Panc1 (cell line): ENCODE data around the gene PML. TPM values are rescaled to one million over a fixed set of nuclear protein-coding genes. Genes with fewer than 3 reads are reported as not detected.
"Not testable (repeated sequence)": the region's sequence is repeated elsewhere in the genome, so short reads cannot be mapped to it uniquely, and the experiment has no call there.

Experiments
- ATAC-seq: fragments of 200-7000 bp; cut with Tn5 transposase; 2 replicates; pipeline ENCODE4 v1.9.1; 2020; ENCODE audit warnings: mild to moderate bottlenecking, moderate library complexity
- BruUV-seq: library from RNA; stranded (reverse); fragments of 400-500 nt; replicated peaks from 2 replicates; lab custom pipeline; 2021; lab: Mats Ljungman, UMichigan
- CTCF ChIA-PET: fragments of 300-600 bp; sonication (Branson Sonifier 250); formaldehyde crosslinking; loops from one replicate; lab custom pipeline; 2022; ENCODE audit warnings: antibody characterized with exemption; lab: Charles Lee
- POLR2A ChIA-PET: fragments of 300-600 bp; sonication (Branson Sonifier 250); formaldehyde crosslinking; loops from one replicate; lab custom pipeline; 2022; ENCODE audit warnings: antibody characterized with exemption; lab: Charles Lee
- DNase-seq: peaks from one replicate; pipeline ENCODE4 v3.0.0-alpha.2; 2010; ENCODE audit warnings: low read depth, low spot score
- H3K27ac ChIP-seq: 2 replicates; pipeline ENCODE4 v1.5.1; 2011; ENCODE audit warnings: mild to moderate bottlenecking, low read length, inconsistent platforms
- H3K27me3 ChIP-seq: fragments of 200-500 bp; sonication (Bioruptor generic); 2 replicates; pipeline ENCODE4 v1.6.0; 2014; ENCODE audit warnings: low read length, inconsistent platforms; ENCODE audit not compliant: control insufficient read depth, insufficient read depth
- H3K36me3 ChIP-seq: fragments of 200-500 bp; sonication (Bioruptor generic); 2 replicates; pipeline ENCODE4 v1.5.1; 2014; ENCODE audit warnings: inconsistent platforms, mild to moderate bottlenecking, low read length, moderate library complexity; ENCODE audit not compliant: control insufficient read depth, insufficient read depth
- H3K4me1 ChIP-seq: 2 replicates; pipeline ENCODE4 v1.5.1; 2011; ENCODE audit warnings: inconsistent platforms, mild to moderate bottlenecking, low read length, moderate library complexity; ENCODE audit not compliant: control insufficient read depth, insufficient read depth
- H3K4me3 ChIP-seq, 2 experiments: 2 replicates each; pipeline ENCODE4 v1.5.1; 2011 to 2012; ENCODE audit warnings: low read depth in 2 of 2, low read length in 2 of 2, mild to moderate bottlenecking in 2 of 2, inconsistent platforms in 1 of 2, moderate library complexity in 1 of 2
- H3K9me3 ChIP-seq: fragments of 200-500 bp; sonication (Bioruptor generic); 2 replicates; pipeline ENCODE4 v1.5.1; 2014; ENCODE audit warnings: low read depth, mild to moderate bottlenecking, inconsistent platforms, low read length, moderate library complexity; ENCODE audit not compliant: control insufficient read depth, insufficient read depth
- POLR2AphosphoS5 ChIP-seq: IDR thresholded peaks from 2 replicates; pipeline ENCODE4 v1.6.1; 2012; ENCODE audit warnings: mild to moderate bottlenecking, low read depth, low read length, moderate library complexity
- SIN3A ChIP-seq: IDR thresholded peaks from 2 replicates; pipeline ENCODE4 v1.6.1; 2012; ENCODE audit warnings: low read depth, mild to moderate bottlenecking, low read length, moderate library complexity, borderline replicate concordance; ENCODE audit not compliant: insufficient read depth
- TCF7L2 ChIP-seq: IDR thresholded peaks from 2 replicates; pipeline ENCODE4 v1.6.1; 2011; ENCODE audit warnings: mild to moderate bottlenecking, low read depth, low read length, inconsistent platforms
- in situ Hi-C: cut with HindIII; loops from 2 replicates; pipeline ENCODE4 v1.10.0; 2016; ENCODE audit warnings: low sequenced_read_pairs, low pct_unique_long_range_greater_than_20kb
- intact Hi-C: fragments of 100-400 bp; cut with micrococcal nuclease; formaldehyde crosslinking; loops from one replicate; pipeline ENCODE4 v1.10.0; 2022; ENCODE audit not compliant: unreplicated experiment
- total RNA-seq: library from RNA; stranded (reverse); gene quantifications from one replicate; pipeline ENCODE4 v1.2.1, GENCODE V29; 2021; ENCODE audit not compliant: unreplicated experiment
- TF ChIP-seq, protein P1 (sequence below): fragments of 450-650 bp; IDR thresholded peaks from 2 replicates; pipeline ENCODE4 v1.5.1; 2017; ENCODE audit warnings: mild to moderate bottlenecking
- TF ChIP-seq, protein P2 (sequence below), 2 experiments: IDR thresholded peaks; 2 replicates each; pipeline ENCODE4 v1.6.1; 2011 to 2012; ENCODE audit warnings: low read depth in 2 of 2, control low read depth in 1 of 2, low read length in 1 of 2, mild to moderate bottlenecking in 1 of 2, moderate library complexity in 1 of 2; ENCODE audit not compliant: insufficient read depth in 1 of 2

Gene PML
- total RNA-seq, 1 experiment from 2014 or later, result 52.2 TPM

DNA sequence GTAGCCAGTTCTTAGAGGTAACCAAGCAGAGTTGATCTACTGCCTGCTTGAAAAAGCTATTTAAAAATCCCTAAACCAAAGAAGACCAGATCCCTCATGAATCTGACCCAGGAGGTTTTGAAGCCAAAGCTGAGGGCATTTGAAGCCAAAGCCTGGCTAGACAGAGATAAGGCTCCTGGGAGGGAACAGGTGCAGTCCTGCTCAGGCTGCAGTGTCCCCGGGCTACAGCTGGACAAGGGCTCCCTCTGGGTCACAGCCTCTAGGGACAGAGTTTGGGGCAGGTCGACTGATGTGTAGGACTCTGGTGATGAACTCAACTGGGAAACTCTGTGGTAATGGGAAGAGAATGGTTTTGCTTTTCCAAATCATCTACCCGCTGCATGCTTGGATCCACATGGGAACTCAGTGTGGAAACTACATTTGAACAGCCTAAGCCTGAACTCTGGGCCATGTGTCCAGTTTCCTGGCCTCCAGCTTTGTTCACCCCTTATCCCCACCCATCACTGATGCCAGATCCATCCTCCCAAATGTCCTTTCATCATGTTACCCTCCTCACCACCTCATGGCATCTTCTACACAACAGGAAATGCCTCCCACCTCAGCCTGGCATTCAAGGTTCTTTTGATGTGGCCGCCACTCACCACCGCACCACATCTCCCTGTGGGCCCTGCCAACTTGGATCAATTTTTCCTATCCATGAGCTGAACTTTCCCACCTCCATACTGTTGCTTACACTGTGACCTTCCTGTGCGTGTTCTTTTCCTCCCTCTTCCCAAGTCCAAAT is 64.7 kb downstream of the PML start:
- BruUV-seq, H3K9me3 ChIP-seq, intact Hi-C loops: not testable (repeated sequence)

DNA sequence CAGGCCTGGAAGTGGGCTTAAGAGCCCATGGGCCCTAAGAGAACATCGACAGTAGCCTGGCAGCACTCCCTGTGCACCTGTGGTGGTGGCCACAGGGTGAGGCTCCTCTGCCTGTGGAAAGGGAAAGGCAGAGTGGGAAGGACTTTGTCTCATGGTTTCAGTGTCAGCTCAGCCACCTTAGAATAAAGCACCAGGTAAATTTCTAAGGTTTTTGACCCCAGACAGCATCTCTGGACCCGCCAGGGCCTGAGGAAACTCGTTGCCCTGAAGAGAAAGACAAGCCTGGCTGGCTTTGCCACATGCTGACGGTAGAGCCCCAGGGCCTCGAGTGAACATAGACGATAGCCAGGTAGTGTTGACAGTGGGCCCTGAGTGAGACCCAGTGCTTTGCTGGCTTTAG is 65.7 kb downstream of the PML start:
- no peak overlapping the region for H3K27ac ChIP-seq
- no TSS peak for BruUV-seq
- DNase-seq, result no peak
- no peak overlapping the region for H3K4me3 ChIP-seq
- ATAC-seq, result no peak
- ChIA-PET CTCF (no interaction called here), POLR2A (no interaction called here)
- H3K4me1 ChIP-seq, result no peaks in the 10 kb centered on the region
- in situ Hi-C loops (no loop called here), intact Hi-C loops (no loop called here)
- H3K27me3 ChIP-seq, result peaks cover 2% of the 10 kb centered on the region; the same call in 1 of the 2 replicates
- no peak for TF ChIP-seq TCF7L2
- TF ChIP-seq, protein P1, sequence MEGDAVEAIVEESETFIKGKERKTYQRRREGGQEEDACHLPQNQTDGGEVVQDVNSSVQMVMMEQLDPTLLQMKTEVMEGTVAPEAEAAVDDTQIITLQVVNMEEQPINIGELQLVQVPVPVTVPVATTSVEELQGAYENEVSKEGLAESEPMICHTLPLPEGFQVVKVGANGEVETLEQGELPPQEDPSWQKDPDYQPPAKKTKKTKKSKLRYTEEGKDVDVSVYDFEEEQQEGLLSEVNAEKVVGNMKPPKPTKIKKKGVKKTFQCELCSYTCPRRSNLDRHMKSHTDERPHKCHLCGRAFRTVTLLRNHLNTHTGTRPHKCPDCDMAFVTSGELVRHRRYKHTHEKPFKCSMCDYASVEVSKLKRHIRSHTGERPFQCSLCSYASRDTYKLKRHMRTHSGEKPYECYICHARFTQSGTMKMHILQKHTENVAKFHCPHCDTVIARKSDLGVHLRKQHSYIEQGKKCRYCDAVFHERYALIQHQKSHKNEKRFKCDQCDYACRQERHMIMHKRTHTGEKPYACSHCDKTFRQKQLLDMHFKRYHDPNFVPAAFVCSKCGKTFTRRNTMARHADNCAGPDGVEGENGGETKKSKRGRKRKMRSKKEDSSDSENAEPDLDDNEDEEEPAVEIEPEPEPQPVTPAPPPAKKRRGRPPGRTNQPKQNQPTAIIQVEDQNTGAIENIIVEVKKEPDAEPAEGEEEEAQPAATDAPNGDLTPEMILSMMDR, result no peak
- TF ChIP-seq, protein P2, sequence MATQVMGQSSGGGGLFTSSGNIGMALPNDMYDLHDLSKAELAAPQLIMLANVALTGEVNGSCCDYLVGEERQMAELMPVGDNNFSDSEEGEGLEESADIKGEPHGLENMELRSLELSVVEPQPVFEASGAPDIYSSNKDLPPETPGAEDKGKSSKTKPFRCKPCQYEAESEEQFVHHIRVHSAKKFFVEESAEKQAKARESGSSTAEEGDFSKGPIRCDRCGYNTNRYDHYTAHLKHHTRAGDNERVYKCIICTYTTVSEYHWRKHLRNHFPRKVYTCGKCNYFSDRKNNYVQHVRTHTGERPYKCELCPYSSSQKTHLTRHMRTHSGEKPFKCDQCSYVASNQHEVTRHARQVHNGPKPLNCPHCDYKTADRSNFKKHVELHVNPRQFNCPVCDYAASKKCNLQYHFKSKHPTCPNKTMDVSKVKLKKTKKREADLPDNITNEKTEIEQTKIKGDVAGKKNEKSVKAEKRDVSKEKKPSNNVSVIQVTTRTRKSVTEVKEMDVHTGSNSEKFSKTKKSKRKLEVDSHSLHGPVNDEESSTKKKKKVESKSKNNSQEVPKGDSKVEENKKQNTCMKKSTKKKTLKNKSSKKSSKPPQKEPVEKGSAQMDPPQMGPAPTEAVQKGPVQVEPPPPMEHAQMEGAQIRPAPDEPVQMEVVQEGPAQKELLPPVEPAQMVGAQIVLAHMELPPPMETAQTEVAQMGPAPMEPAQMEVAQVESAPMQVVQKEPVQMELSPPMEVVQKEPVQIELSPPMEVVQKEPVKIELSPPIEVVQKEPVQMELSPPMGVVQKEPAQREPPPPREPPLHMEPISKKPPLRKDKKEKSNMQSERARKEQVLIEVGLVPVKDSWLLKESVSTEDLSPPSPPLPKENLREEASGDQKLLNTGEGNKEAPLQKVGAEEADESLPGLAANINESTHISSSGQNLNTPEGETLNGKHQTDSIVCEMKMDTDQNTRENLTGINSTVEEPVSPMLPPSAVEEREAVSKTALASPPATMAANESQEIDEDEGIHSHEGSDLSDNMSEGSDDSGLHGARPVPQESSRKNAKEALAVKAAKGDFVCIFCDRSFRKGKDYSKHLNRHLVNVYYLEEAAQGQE (IDR thresholded peaks at IDR 0.05; ENCODE audit: insufficient read depth in 1 of 2, low read depth in 2 of 2, low read length in 1 of 2), result no peak
- no peak for TF ChIP-seq SIN3A
- no peak for TF ChIP-seq POLR2AphosphoS5
- H3K9me3 ChIP-seq, result no peaks in the 10 kb centered on the region
- H3K36me3 ChIP-seq, result no peaks in the 10 kb centered on the region

More for the DNA sequence above, 64.7 kb downstream of the PML start:
- DNase-seq, H3K4me3 ChIP-seq, ATAC-seq, H3K36me3 ChIP-seq, H3K4me1 ChIP-seq, H3K27me3 ChIP-seq, H3K27ac ChIP-seq, in situ Hi-C loops, CTCF ChIA-PET, POLR2A ChIA-PET: not testable (repeated sequence)

DNA sequence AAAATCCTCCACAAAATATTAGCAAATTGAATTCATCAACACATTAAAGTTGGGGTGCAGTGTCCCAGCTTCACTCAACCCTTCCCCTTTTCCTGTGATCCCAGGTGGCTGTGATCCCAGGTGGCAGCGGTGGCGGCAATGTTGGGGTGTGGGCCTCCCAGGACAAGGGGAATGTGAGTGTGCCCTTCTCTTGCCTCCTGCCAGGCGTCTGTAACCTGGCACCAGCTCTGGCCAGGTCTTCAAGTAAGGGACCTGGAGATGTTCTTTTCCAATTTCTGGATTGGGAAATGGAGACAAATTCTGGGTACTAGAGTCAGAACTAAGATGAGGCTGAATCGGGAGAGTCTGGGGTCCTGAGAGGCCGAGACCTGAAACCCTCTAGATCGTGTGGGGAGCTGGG is 67.7 kb downstream of the PML start:
- no peaks in the 10 kb centered on the region for H3K4me1 ChIP-seq
- no peak for ATAC-seq
- BruUV-seq, result no TSS peak
- POLR2A ChIA-PET, result no interaction called here
- peaks cover 2% of the 10 kb centered on the region; the same call in 1 of the 2 replicates for H3K27me3 ChIP-seq
- no peak overlapping the region for H3K27ac ChIP-seq
- intact Hi-C loops (no loop called here), in situ Hi-C loops (no loop called here)
- CTCF ChIA-PET, result no interaction called here
- no peaks in the 10 kb centered on the region for H3K9me3 ChIP-seq
- TF ChIP-seq TCF7L2 (no peak), SIN3A (no peak), POLR2AphosphoS5 (no peak)
- TF ChIP-seq, protein P2 (IDR thresholded peaks at IDR 0.05; ENCODE audit: insufficient read depth in 1 of 2, low read depth in 2 of 2, low read length in 1 of 2), result no peak
- TF ChIP-seq, protein P1, result no peak
- no peak for DNase-seq
- H3K4me3 ChIP-seq, result no peak overlapping the region
- H3K36me3 ChIP-seq, result no peaks in the 10 kb centered on the region
